ENCODE data around the gene FXYD4.

FXYD4 gene

DNA sequence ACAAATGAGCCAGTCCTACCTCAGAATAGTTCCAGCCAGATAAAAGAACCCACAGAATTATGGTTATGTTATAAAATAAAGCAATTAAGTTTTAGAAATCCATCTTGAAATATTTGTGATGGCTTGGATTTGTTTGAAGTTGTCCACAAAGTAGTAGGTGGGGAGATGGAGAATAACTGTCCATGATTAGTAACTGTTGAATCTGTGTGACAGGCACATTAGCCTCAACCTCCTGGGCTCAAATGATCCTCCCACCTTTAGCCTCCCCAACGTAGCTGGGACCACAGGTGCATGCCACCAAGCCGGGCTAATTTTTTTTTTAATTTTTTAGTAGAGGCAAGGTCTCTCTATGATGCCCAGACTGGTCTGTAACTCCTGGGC lies 27.5 kb downstream of the FXYD4 start:
- DNase-seq: no peak

GRCh38 chr10:43399320-43400310 lies 28.2 kb downstream of the FXYD4 start:
- DNase-seq: peak; percentile 29

DNA sequence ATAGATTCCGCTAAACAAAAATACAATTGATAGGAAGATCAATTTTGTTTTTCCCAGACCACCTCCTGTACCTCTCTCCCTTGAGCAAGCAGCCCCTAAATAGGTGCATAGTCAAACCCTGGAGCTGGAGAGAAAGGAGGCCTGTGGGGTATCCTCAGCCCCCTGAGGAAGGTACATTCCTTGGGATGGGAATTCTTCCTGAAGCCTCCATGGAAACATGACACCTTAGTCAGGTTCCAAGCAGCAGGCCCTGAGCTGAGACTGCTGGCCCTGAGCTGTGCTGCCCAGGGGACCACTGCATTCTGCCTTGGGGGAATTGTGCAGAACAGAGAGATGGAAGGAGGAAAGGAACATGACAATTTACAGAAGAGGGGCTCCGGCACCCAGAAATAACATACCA lies 30.2 kb downstream of the FXYD4 start:
- DNase-seq: no peak

DNA sequence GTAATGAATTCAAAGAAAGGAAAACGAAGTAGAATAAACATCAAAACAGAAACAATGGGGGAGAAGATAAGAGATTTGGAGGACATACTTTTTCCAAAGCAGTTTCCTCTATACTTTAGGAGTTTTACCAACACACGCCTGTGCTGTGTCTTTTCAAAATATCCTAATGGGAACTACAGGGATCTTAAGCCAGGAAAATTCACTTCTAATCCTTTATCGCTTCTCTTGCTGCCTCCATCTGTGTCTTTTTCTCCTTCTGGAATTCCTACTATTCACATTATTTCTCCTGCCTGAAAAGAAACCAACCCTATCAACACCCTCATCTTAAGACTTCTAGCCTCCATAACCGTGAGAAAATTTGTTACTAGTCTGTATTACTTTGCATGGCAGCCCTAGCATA lies 30.7 kb downstream of the FXYD4 start:
- no peak for DNase-seq

DNA sequence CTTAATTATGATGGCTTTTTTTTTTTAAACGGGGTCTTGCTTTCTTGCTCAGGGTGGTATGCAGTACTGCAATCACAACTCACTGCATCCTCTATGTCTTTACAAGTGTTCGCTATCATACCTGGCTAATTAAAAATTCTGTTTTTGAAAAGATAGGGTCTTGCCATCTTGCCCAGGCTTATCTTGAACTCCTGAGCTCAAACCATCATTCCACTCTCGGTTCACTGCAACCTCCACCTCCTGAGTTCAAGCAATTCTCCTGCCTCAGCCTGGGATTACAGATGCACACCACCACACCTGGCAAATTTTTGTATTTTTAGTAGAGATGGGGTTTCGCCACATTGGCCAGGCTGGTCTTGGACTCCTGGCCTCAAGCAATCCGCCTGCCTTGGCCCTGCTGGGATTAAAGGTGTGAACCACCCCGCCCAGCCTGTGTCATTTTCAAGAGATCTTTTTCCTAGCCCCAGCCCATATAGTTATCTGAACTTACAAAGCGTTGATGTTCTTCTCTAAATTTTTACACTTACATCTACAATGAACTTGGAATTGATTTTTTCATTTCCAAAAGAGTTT lies 31.5 kb downstream of the FXYD4 start:
- no peak for DNase-seq

DNA sequence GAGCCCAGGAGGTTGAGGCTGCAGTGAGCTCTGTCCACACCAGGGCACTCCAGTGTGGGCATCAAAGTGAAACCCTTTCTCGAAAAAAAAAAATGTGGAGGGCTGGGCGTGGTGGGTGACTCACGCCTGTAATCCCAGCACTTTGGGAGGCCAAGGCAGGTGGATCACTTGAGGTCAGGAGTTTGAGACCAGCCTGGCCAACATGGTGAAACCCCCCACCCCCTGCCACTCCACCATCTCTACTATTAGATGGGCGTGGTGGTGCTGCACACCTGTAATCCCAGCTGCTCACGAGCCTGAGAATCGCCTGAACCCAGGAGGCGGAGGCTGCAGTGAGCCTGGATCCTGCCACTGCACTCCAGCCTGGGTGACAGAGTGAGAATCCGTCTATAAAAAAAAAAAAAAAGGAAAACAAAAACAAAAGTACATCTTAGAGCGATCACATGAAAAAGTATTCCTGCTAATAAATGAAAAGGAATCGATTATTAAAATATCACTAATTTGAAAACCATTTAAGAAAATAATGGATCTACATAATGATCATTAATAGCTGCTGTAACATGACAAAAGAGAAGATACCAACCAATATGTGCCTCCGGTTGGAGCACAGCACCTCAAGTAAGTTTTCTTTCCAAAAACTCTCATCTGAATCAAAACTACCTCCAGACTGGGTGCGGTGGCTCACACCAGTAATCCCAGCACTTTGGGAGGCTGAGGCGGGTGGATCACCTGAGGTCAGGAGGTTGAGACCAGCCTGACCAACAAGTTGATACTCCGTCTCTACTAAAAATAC lies 32.7 kb downstream of the FXYD4 start:
- DNase-seq: no peak

GRCh38 chr10:43404704-43405084 lies 33.3 kb downstream of the FXYD4 start:
- peak; percentile 44 to 46 for DNase-seq

DNA sequence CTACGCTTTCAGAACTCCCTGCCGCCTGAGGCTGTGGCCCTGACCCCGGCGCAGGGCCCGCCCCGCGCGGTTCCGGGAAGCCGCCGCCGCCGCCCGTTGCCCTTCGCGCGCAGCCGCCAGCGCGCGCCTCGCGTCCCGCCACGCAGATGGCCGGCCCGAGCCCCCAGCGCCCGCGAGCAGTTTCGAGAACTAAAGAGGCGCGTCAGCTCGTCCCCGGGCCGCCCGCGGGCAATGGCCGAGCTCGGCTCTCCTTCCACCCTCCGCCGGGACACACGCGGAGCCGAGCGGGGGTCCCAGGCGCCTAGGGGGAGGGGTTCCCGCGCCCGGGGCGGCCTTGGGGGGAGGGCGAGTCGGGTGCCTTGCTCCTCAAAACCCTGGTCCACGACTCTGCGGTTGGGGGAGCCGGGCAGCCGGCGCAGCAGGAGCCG lies 35.7 kb downstream of the FXYD4 start:
- DNase-seq: no peak

GRCh38 chr10:43407576-43408330 lies 36.3 kb downstream of the FXYD4 start:
- peak; percentile 80 for DNase-seq

DNA sequence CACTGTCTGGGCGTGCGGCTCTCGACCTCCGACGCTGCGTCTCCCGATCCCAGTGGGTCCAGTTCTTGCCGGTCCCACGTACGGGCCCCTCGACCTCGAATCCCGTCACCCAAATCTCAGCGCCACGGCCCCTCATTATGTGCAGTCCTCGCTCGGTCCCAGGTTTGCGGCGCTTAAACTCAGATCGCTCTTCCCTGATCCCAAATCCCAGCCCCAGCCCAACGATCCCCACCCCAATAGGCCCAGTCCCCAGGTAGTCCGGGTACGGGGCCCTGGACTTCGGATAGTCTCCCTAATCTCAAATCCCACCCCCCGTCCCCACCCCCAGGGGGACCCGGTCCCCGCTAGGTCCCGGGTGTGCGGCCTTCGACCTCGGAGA lies 36.9 kb downstream of the FXYD4 start:
- no peak for DNase-seq

- peak; percentile 85 to 89 for DNase-seq
Observed at GRCh38 chr10:43408710-43409384, 37.4 kb downstream of the FXYD4 start, which contains the start of gene HNRNPF. Gene HNRNPF (minus strand): TSS chr10:43409186. CDS start chr10:43387884, 21,302 bp downstream.

GRCh38 chr10:43409385-43410109 lies 38.1 kb downstream of the FXYD4 start:
- peak in 1 of 2 experiments; percentile 36 for DNase-seq

- no peak for DNase-seq
Observed at GRCh38 chr10:43410345-43410744, 38.9 kb downstream of the FXYD4 start.

DNA sequence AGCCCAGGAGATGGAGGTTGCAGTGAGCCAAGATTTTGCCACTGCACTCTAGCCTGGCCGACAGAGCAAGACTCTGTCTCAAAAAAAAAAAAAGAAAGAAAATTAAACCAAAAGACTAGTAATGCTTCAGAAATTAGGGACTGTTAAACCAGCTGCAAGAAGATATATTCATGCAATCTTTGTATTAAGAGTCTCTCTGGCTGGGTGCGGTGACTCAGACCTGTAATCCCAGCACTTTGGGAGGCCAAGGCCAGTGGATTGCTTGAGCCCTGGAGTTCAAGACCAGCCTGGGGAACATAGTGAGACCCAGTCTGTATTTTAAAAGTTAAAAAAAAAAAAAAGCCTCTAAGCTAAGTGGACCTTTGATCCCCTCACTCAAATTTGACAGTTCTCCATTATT lies 40.1 kb downstream of the FXYD4 start:
- DNase-seq: no peak

DNA sequence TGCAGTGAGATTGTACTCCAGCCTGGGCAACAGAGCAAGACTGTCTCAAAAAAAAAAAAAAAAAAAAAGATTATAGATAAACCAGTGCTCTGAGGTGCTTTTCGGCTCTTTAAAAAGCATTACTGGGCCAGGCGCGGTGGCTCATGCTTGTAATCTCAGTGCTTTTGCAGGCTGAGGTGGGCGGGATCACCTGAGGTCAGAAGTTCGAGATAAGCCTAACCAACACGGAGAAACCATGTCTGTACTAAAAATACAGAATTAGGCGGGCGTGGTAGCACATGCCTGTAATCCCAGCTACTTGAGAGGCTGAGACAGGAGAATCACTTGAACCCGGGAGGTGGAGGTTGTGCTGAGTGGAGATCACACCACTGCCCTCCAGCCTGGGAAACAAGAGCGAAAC lies 44.1 kb downstream of the FXYD4 start:
- DNase-seq: no peak

GRCh38 chr10:43417950-43418768 lies 46.7 kb downstream of the FXYD4 start:
- DNase-seq: peak; percentile 91 to 92

GRCh38 chr10:43419997-43420368 lies 48.5 kb downstream of the FXYD4 start:
- DNase-seq: no peak

- peak; percentile 82 to 85 for DNase-seq
Observed at GRCh38 chr10:43420369-43421200, 49.1 kb downstream of the FXYD4 start.

DNA sequence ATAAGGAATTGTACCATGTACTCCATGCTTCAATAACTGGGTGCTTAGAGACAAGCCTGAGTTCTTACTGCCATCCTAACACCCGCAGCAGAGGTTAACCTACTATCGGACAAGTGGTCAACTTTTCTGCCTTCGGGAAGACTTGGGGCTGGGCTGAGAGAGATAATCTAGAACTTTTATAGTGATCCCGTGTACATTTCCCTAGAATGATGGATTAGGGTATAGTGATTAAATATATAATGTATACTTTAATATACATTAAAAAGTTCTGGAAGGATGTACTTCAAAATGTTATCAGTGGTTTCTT lies 49.7 kb downstream of the FXYD4 start:
- no peak for DNase-seq

DNA sequence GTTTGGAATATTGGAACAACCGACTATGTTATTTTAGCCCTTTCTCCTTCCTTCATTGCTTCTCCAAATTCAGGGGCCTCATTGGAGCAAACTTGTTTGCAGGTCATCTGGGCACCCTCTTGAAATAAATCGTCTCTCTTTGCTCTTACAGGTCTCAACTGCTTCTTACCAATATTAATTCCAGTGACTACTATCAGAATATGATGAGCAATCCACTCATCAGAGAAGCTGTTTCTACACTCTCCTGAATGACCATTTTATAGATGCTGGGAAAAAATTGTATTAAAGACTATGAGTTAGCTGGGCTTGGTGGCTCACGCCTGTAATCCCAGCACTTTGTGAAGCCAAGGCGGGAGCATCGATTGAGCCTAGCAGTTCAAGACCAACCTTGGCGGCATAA lies 50.1 kb downstream of the FXYD4 start:
- DNase-seq: no peak
